H1 (cell line): ENCODE results near the gene PRADC1. TPM values are rescaled to one million over a fixed set of nuclear protein-coding genes. Genes with fewer than 3 reads are reported as not detected.

Experiments used
- POU5F1 ChIP-seq: IDR thresholded peaks from 2 replicates; pipeline ENCODE4 v1.6.1; 2011; ENCODE audit warnings: low read depth, mild to moderate bottlenecking, low read length, moderate library complexity
- SIX5 ChIP-seq: IDR thresholded peaks from 2 replicates; pipeline ENCODE4 v1.6.1; 2011; ENCODE audit warnings: mild to moderate bottlenecking, low read depth, low read length
- SRF ChIP-seq: IDR thresholded peaks from 2 replicates; pipeline ENCODE4 v1.6.1; 2011; ENCODE audit warnings: mild to moderate bottlenecking, low read depth, low read length, moderate library complexity
- TAF7 ChIP-seq: optimal IDR thresholded peaks from 2 replicates; pipeline ENCODE3; 2011; ENCODE audit warnings: low read depth, mild to moderate bottlenecking, inconsistent platforms, low read length, moderate library complexity, borderline replicate concordance
- TBP ChIP-seq: IDR thresholded peaks from 2 replicates; pipeline ENCODE4 v1.6.1; 2011; ENCODE audit warnings: low read depth, low read length, improper control_type of control experiment
- polyA plus RNA-seq, 7 experiments: library from polyadenylated mRNA; depleted of rRNA in 3 of 7; stranded (reverse) in 5 of 7; unstranded in 2 of 7; fragments of >200 nt in 5 of 7; fragments of 200-250 nt in 2 of 7; gene quantifications; 1 replicate in 5 of 7; 2 replicates in 1 of 7; 4 replicates in 1 of 7; pipeline versions ENCODE4 v1.2.1 to v1.2.3, GENCODE V29; 2011 to 2013; ENCODE audit warnings: missing spikeins in 2 of 7, mixed read lengths in 2 of 7
- total RNA-seq: library from RNA; stranded (reverse); fragmentation: NEBNext Ultra II Directional; extraction: Animal tissue kit (Norgen Biotek cat#: 25700); gene quantifications from 2 replicates; pipeline ENCODE4 v1.2.1, GENCODE V29; 2021

Gene PRADC1
- total and polyA plus RNA-seq, 2 of the 8 experiments (the other 6 are each of a cell fraction or from before 2014, with no cell fraction given) = 8.9 to 13.1 TPM

DNA sequence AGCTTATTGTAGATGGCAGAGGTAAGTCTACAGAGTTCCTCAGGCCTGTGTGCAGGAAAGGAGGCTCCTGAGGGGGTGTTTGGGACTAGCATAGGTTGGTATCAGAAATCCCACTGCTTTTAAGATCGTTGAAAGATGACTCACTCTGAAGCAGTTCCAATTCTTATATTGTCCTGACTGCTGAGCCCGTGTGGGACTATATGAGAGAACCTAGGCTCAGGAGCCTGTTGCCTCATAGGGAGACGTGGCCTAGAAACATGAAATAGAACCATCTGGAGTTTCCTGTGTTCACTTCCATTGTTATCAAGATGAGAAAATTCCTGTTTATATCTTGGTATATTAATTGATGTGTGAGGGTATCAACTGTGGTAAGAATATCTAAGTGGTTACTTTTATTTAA, 6.7 kb upstream of the PRADC1 start (continued):
- TF ChIP-seq POU5F1 (no peak), TAF7 (no peak), TBP (no peak), SRF (no peak), SIX5 (no peak)
